Activated T-cell treated with anti-CD3 and anti-CD28 coated beads, Interleukin-2, amount 50 U/mL, for 72 hours (primary cell): ENCODE measurements around the gene MGAT3. TPM values are rescaled to one million over a fixed set of nuclear protein-coding genes. Genes with fewer than 3 reads are reported as not detected.
"Not testable (repeated sequence)": the region's sequence is repeated elsewhere in the genome, so short reads cannot be mapped to it uniquely, and the experiment has no call there.

Experiments used
- ATAC-seq, 2 donors: fragments of 150-1000 bp; cut with Tn5 transposase; replicated peaks in 1 of 2; 2 replicates each; pipeline ENCODE4 v1.10.0; 2021; ENCODE audit warnings: moderate library complexity in 2 of 2, mild to moderate bottlenecking in 1 of 2
- DNase-seq, 2 donors: peaks; one replicate each; pipeline ENCODE4 v3.0.0; 2021 to 2022; ENCODE audit warnings: mixed read lengths in 1 of 2
- H3K27ac Mint-ChIP-seq: one replicate; pipeline ENCODE4 v1.8.0; 2022; ENCODE audit warnings: mild to moderate bottlenecking, moderate library complexity, mixed read lengths
- H3K27me3 Mint-ChIP-seq: one replicate; pipeline ENCODE4 v1.8.0; 2022; ENCODE audit warnings: low read depth, mixed read lengths
- H3K36me3 Mint-ChIP-seq, 2 donors: one replicate each; pipeline ENCODE4 v1.8.0; 2022; ENCODE audit warnings: mixed read lengths in 2 of 2, mild to moderate bottlenecking in 1 of 2; ENCODE audit not compliant: insufficient read depth in 2 of 2
- H3K4me1 Mint-ChIP-seq: one replicate; pipeline ENCODE4 v1.8.0; 2022; ENCODE audit warnings: low read depth, mixed read lengths
- H3K4me3 Mint-ChIP-seq, 2 donors: one replicate each; pipeline ENCODE4 v1.8.0; 2022; ENCODE audit warnings: mild to moderate bottlenecking in 2 of 2, mixed read lengths in 2 of 2, moderate library complexity in 2 of 2
- H3K9me3 Mint-ChIP-seq, 2 donors: one replicate each; pipeline ENCODE4 v1.8.0; 2022; ENCODE audit warnings: mixed read lengths in 2 of 2
- total RNA-seq, 2 donors: library from RNA; stranded (reverse); gene quantifications; one replicate each; pipeline ENCODE4 v1.2.3, GENCODE V29; 2022

MGAT3 gene
- 1 to 10 TPM; 1.2 to 2.6 TPM for total RNA-seq

DNA sequence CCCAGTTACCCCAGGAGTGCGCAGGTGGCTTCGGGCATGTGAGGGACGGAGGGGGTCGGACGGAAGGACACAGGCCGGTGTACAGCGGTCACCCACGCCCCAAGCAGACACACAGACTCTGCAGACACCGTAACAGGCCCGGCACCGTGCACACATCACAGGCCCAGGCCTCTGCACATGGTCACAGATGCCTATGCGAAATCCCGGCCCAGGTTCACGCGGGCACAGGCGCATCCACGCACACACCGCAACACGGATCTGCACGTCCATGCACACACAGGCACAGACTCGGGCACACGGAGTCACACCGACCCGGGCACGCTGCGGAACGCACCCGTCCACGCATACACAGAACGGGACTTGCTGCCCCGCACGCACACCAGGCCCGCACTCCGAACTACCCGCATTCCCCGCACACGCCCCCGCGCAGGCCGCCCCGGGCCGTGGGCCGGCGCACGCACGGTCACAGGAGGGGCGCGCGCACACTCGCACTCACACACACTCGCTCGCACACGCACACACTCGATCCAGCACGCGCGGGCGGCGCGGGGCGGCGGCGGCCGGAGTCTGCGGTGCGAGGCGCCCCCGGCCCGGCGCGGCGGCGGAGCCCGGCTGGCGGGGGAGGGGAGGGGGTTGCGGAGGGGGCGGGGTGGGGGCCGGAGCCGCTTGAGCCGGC lies at the start of gene MGAT3:
MGAT3 (plus strand) TSS at position 491 of the 676 bp plus-strand sequence. CDS start 30,336 bp downstream, outside the sequence.
- H3K27me3 Mint-ChIP-seq, result peaks cover 34% of the 10 kb centered on the region
- H3K36me3 Mint-ChIP-seq, result peaks cover 3 to 6% of the 10 kb centered on the region in 2 donors
- ATAC-seq (peak in 1 of 2 donors; percentile 3), DNase-seq (no peak)
- peaks cover 20% of the 10 kb centered on the region for H3K4me1 Mint-ChIP-seq
- no peak within 1 kb of the TSS for H3K27ac Mint-ChIP-seq
- H3K9me3 Mint-ChIP-seq, result no peaks in the 10 kb centered on the region
- peak within 1 kb of the TSS; percentile 65 to 74 for H3K4me3 Mint-ChIP-seq

GRCh38 chr22:39408173-39408572 lies 48.6 kb upstream of the MGAT3 start:
- Mint-ChIP-seq H3K9me3 (peaks cover 0 to 3% of the 10 kb centered on the region in 2 donors), H3K36me3 (peaks cover 3 to 15% of the 10 kb centered on the region in 2 donors), H3K27me3 (no peaks in the 10 kb centered on the region), H3K4me1 (peaks cover 83% of the 10 kb centered on the region), H3K4me3 (no peak overlapping the region), H3K27ac (no peak overlapping the region)
- ATAC-seq (no peak), DNase-seq (no peak)

GRCh38 chr22:39408807-39409206 lies 48.0 kb upstream of the MGAT3 start:
- peak overlapping the region in 1 of 2 donors; percentile 31 for H3K4me3 Mint-ChIP-seq
- peaks cover 0 to 3% of the 10 kb centered on the region in 2 donors for H3K9me3 Mint-ChIP-seq
- ATAC-seq, result peak; percentile 27 to 56
- H3K4me1 Mint-ChIP-seq, result peaks cover 85% of the 10 kb centered on the region
- DNase-seq, result no peak
- peaks cover 3 to 13% of the 10 kb centered on the region in 2 donors for H3K36me3 Mint-ChIP-seq
- no peaks in the 10 kb centered on the region for H3K27me3 Mint-ChIP-seq
- no peak overlapping the region for H3K27ac Mint-ChIP-seq

DNA sequence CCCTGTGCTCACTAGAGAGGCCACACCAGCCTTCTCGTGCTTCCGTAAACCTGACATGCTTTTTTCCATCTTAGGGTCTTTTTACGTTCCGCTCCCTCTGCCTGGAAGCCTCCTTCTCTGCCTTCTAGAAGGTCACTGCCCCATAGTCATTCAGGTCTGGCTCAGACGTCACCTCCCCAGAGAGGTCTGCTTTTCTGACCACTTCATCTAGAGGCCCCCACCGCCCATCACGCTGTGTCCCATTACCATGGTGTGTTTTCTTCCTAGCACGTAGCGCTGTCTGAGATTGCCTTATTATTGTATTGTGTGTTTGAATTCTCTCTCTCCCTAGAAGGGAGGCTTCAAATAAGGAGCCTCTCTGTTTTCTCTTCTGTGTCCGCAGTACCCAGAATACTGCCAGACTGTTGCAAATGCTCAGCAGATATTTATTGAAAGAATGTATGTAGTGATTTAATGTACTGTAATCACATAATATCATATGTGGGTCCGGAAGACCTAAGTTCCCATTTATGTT lies 47.2 kb upstream of the MGAT3 start:
- ATAC-seq (no peak), DNase-seq (no peak)
- Mint-ChIP-seq H3K27ac (peak overlapping the region; percentile 19), H3K27me3 (no peaks in the 10 kb centered on the region), H3K4me1 (peaks cover 89% of the 10 kb centered on the region), H3K9me3 (peaks cover 0 to 3% of the 10 kb centered on the region in 2 donors), H3K36me3 (peaks cover 3 to 11% of the 10 kb centered on the region in 2 donors), H3K4me3 (peak overlapping the region in 1 of 2 donors; percentile 21)

- peaks cover 86% of the 10 kb centered on the region for H3K4me1 Mint-ChIP-seq
- no peak for DNase-seq
- no peaks in the 10 kb centered on the region for H3K27me3 Mint-ChIP-seq
- no peak for ATAC-seq
- H3K4me3 Mint-ChIP-seq, result no peak overlapping the region
- H3K27ac Mint-ChIP-seq, result no peak overlapping the region
- peaks cover 0 to 3% of the 10 kb centered on the region in 2 donors for H3K9me3 Mint-ChIP-seq
- peaks cover 1 to 11% of the 10 kb centered on the region in 2 donors for H3K36me3 Mint-ChIP-seq
Measured at GRCh38 chr22:39410264-39410663, 46.5 kb upstream of the MGAT3 start.

- H3K9me3 Mint-ChIP-seq, DNase-seq, H3K27me3 Mint-ChIP-seq, ATAC-seq: not testable (repeated sequence)
- H3K36me3 Mint-ChIP-seq, result peaks cover 1 to 11% of the 10 kb centered on the region in 2 donors
- peak overlapping the region; percentile 65 for H3K27ac Mint-ChIP-seq
- H3K4me3 Mint-ChIP-seq, result peak overlapping the region; percentile 72 to 79
- H3K4me1 Mint-ChIP-seq, result peaks cover 78% of the 10 kb centered on the region
Measured at GRCh38 chr22:39411828-39412365, 44.9 kb upstream of the MGAT3 start.

- peak overlapping the region; percentile 32 to 79 for H3K4me3 Mint-ChIP-seq
- H3K4me1 Mint-ChIP-seq, result peaks cover 67% of the 10 kb centered on the region
- not testable (repeated sequence) for ATAC-seq, DNase-seq, H3K27ac Mint-ChIP-seq, H3K27me3 Mint-ChIP-seq, H3K9me3 Mint-ChIP-seq
- H3K36me3 Mint-ChIP-seq, result peaks cover 1 to 11% of the 10 kb centered on the region in 2 donors
Measured at GRCh38 chr22:39413204-39413603, 43.6 kb upstream of the MGAT3 start.

DNA sequence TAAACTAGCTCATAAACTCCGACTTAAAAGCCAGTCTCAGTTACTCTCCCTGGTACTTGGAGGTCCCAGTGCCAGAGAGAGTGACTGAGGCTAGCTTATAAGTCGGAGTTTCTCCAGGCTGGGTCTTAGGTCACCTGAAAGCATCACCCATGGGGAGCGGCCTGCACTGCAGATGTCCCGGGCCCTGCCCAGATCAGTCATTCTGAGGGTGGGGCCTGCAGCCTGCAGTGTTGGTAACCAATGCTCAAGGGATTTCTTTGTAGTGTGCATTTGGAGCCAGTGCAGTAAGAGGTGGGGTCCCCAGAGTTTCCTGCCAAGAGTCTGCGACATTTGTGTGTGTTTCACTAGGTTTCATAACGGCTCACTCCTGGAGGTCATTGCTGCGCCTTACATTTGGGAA lies 42.4 kb upstream of the MGAT3 start:
- peaks cover 0 to 3% of the 10 kb centered on the region in 2 donors for H3K9me3 Mint-ChIP-seq
- H3K27me3 Mint-ChIP-seq, result no peaks in the 10 kb centered on the region
- no peak overlapping the region for H3K27ac Mint-ChIP-seq
- no peak for ATAC-seq
- H3K36me3 Mint-ChIP-seq, result peaks cover 6 to 19% of the 10 kb centered on the region in 2 donors
- no peak for DNase-seq
- H3K4me3 Mint-ChIP-seq, result no peak overlapping the region
- peaks cover 56% of the 10 kb centered on the region for H3K4me1 Mint-ChIP-seq

GRCh38 chr22:39414886-39415285 lies 41.9 kb upstream of the MGAT3 start:
- no peak overlapping the region for H3K4me3 Mint-ChIP-seq
- peaks cover 0 to 3% of the 10 kb centered on the region in 2 donors for H3K9me3 Mint-ChIP-seq
- peaks cover 6 to 21% of the 10 kb centered on the region in 2 donors for H3K36me3 Mint-ChIP-seq
- no peaks in the 10 kb centered on the region for H3K27me3 Mint-ChIP-seq
- DNase-seq (no peak), ATAC-seq (no peak)
- H3K27ac Mint-ChIP-seq, result no peak overlapping the region
- peaks cover 51% of the 10 kb centered on the region for H3K4me1 Mint-ChIP-seq

- Mint-ChIP-seq H3K4me3 (no peak overlapping the region), H3K27ac (no peak overlapping the region), H3K27me3 (no peaks in the 10 kb centered on the region), H3K36me3 (peaks cover 6 to 21% of the 10 kb centered on the region in 2 donors), H3K9me3 (peaks cover 0 to 3% of the 10 kb centered on the region in 2 donors), H3K4me1 (peaks cover 47% of the 10 kb centered on the region)
- no peak for ATAC-seq
- no peak for DNase-seq
Measured at GRCh38 chr22:39415506-39415905, 41.3 kb upstream of the MGAT3 start.

DNA sequence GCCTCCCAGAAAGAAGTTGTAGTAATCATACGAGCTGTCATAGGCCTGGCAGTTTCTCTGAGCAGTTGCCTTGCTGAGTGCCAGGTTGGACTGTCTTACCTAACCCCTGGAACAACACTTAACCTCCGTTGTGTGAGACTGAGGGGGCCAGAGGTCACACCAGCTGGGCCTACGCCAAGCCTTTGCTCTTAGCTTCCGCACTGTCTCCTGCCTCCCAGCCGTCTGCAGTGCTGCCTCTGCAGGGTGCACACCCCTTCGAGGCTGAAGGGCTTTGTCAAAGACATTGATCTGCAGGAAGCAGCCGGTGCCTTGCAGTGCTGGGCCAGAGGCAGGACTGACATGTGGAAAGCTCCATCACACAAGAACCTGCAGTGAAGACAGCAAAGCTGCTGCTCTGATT lies 40.5 kb upstream of the MGAT3 start:
- no peak overlapping the region for H3K27ac Mint-ChIP-seq
- H3K4me1 Mint-ChIP-seq, result peaks cover 39% of the 10 kb centered on the region
- H3K36me3 Mint-ChIP-seq, result peaks cover 4 to 15% of the 10 kb centered on the region in 2 donors
- H3K9me3 Mint-ChIP-seq, result no peaks in the 10 kb centered on the region
- no peak overlapping the region for H3K4me3 Mint-ChIP-seq
- DNase-seq (no peak), ATAC-seq (no peak)
- no peaks in the 10 kb centered on the region for H3K27me3 Mint-ChIP-seq

DNA sequence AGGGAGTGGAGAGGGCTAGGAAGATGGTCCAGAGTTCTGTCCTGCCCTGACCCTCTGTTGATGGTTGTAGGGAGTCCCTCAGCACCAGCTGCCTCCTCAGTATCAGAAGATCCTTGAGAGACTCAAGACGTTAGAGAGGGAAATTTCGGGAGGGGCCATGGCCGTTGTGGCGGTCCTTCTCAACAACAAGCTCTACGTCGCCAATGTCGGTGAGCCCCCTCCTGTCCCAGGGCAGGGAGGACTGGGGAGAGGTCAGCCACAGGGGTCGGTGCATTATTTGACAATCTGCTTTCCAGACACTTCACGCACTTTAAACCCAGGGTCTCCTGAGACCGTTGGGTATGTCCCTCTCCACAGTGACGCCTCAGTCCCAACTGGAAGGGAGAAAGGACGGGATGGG lies 39.2 kb upstream of the MGAT3 start:
- Mint-ChIP-seq H3K27me3 (no peaks in the 10 kb centered on the region), H3K36me3 (peaks cover 4 to 14% of the 10 kb centered on the region in 2 donors), H3K9me3 (no peaks in the 10 kb centered on the region), H3K4me1 (peaks cover 26% of the 10 kb centered on the region), H3K27ac (no peak overlapping the region), H3K4me3 (no peak overlapping the region)
- no peak for DNase-seq
- no peak for ATAC-seq

DNA sequence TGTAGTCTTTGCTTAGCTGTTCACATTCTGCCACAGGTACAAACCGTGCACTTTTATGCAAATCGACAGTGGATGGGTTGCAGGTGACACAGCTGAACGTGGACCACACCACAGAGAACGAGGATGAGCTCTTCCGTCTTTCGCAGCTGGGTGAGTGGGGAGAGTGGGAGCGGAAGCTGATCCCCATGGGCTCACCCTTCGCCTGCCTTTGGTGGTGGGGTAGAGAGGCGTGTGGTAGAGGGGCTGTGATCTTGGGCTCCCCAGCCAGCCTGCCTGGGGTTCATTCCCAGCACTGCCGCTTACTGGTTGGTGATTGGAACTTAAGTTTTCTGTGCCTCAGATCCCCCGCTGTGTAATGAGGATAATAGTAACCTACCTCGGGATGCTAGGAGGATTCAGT lies 38.1 kb upstream of the MGAT3 start:
- H3K9me3 Mint-ChIP-seq, result no peaks in the 10 kb centered on the region
- peaks cover 4 to 17% of the 10 kb centered on the region in 2 donors for H3K36me3 Mint-ChIP-seq
- no peak overlapping the region for H3K4me3 Mint-ChIP-seq
- H3K27ac Mint-ChIP-seq, result no peak overlapping the region
- ATAC-seq (no peak), DNase-seq (no peak)
- peaks cover 15% of the 10 kb centered on the region for H3K4me1 Mint-ChIP-seq
- H3K27me3 Mint-ChIP-seq, result no peaks in the 10 kb centered on the region
